B cell (primary cell): ENCODE data around the gene ARMC12.

ENCODE experiments used
- CTCF ChIP-seq: fragments of 200-600 bp; IDR thresholded peaks from one replicate; pipeline ENCODE4 v1.8.0; 2022; ENCODE audit warnings: antibody characterized with exemption, mild to moderate bottlenecking
- EZH2 ChIP-seq: IDR thresholded peaks from 2 replicates; pipeline ENCODE4 v1.6.1; 2012; ENCODE audit warnings: borderline replicate concordance, low read depth, mild to moderate bottlenecking, moderate library complexity, low read length; ENCODE audit not compliant: insufficient read depth, poor library complexity, severe bottlenecking

DNA sequence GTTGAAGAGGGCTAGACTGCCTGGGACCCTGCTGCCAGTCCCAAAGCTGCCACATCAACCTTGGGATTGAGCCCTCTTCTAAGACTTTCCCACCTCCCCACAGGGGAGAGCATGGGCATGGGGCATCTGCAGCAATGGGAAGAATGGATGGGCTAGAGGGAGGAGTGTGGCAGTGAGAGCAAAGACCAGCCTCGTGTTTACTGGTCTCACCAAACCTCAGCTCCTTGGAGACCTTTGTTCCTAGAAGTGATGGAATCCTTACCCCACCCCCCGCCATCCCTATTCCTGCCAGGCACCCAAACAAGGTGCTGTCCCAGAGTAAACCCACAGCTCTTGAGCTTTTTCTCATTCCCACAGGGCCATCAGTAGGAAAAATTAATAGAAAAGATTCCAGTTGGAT lies 20.0 kb upstream of the ARMC12 start:
- no peak for TF ChIP-seq CTCF
- no peak for TF ChIP-seq EZH2
